ENCODE data around the gene EEIG2. TPM values are rescaled to one million over a fixed set of nuclear protein-coding genes. Genes with fewer than 3 reads are reported as not detected.
A peak's percentile ranks its signal among the peaks of the same experiment; 100 is the strongest.

Gene EEIG2
- total RNA-seq, 2 donors from 2014 or later, result 31.1 to 35.8 TPM

GRCh38 chr1:108569097-108569728 is 9.3 kb downstream of the EEIG2 start:
- DNase-seq (no peak), ATAC-seq (no peak)
- intact Hi-C loops (cut with DNase I, micrococcal nuclease), result no loop called here

GRCh38 chr1:108570128-108570527 is 10.2 kb downstream of the EEIG2 start:
- ATAC-seq (peak; percentile 89), DNase-seq (no peak)
- intact Hi-C loops (cut with DNase I, micrococcal nuclease), result no loop called here

- peak; percentile 78 for ATAC-seq
- no peak for DNase-seq
- intact Hi-C loops (cut with DNase I, micrococcal nuclease), result no loop called here
Measured at GRCh38 chr1:108570998-108571401, 11.1 kb downstream of the EEIG2 start.

GRCh38 chr1:108572182-108572581 is 12.3 kb downstream of the EEIG2 start:
- ATAC-seq (no peak), DNase-seq (no peak)
- intact Hi-C loops (cut with DNase I, micrococcal nuclease), result no loop called here

GRCh38 chr1:108573183-108573582 is 13.3 kb downstream of the EEIG2 start:
- intact Hi-C loops (cut with DNase I, micrococcal nuclease), result no loop called here
- DNase-seq (no peak), ATAC-seq (no peak)

GRCh38 chr1:108574008-108574407 is 14.1 kb downstream of the EEIG2 start:
- DNase-seq, result no peak
- intact Hi-C loops (cut with DNase I, micrococcal nuclease), result no loop called here
- no peak for ATAC-seq

- ATAC-seq, result no peak
- no peak for DNase-seq
Measured at GRCh38 chr1:108575375-108575774, 15.5 kb downstream of the EEIG2 start.

GRCh38 chr1:108583757-108584427 is 24.0 kb downstream of the EEIG2 start:
- DNase-seq (no peak), ATAC-seq (peak; percentile 37)
- intact Hi-C loops (cut with DNase I, micrococcal nuclease), result no loop called here

More at GRCh38 chr1:108575375-108575774, 15.5 kb downstream of the EEIG2 start:
- intact Hi-C loops (cut with DNase I, micrococcal nuclease), result no loop called here

GRCh38 chr1:108584428-108584856 is 24.5 kb downstream of the EEIG2 start:
- no peak for DNase-seq
- peak; percentile 89 for ATAC-seq
- intact Hi-C loops (cut with DNase I, micrococcal nuclease), result no loop called here

- DNase-seq (no peak), ATAC-seq (peak; percentile 18)
- intact Hi-C loops (cut with DNase I, micrococcal nuclease), result no loop called here
Measured at GRCh38 chr1:108585313-108585712, 25.4 kb downstream of the EEIG2 start.

GRCh38 chr1:108590441-108590840 is 30.5 kb downstream of the EEIG2 start:
- DNase-seq, result no peak
- peak; percentile 27 for ATAC-seq
- intact Hi-C loops (cut with DNase I, micrococcal nuclease), result no loop called here

GRCh38 chr1:108590957-108591356 is 31.1 kb downstream of the EEIG2 start:
- DNase-seq (no peak), ATAC-seq (no peak)
- intact Hi-C loops (cut with DNase I, micrococcal nuclease), result no loop called here

GRCh38 chr1:108591466-108591865 is 31.6 kb downstream of the EEIG2 start:
- intact Hi-C loops (cut with DNase I, micrococcal nuclease), result no loop called here
- ATAC-seq, result no peak
- no peak for DNase-seq

GRCh38 chr1:108592030-108592759 is 32.3 kb downstream of the EEIG2 start:
- intact Hi-C loops (cut with DNase I, micrococcal nuclease), result no loop called here
- ATAC-seq (peak; percentile 26), DNase-seq (no peak)

- intact Hi-C loops (cut with DNase I, micrococcal nuclease), result no loop called here
- no peak for ATAC-seq
- DNase-seq, result no peak
Measured at GRCh38 chr1:108593448-108593847, 33.5 kb downstream of the EEIG2 start.

- ATAC-seq, result peak; percentile 65
- no peak for DNase-seq
- intact Hi-C loops (cut with DNase I, micrococcal nuclease), result no loop called here
Measured at GRCh38 chr1:108595507-108595906, 35.6 kb downstream of the EEIG2 start.

- no peak for DNase-seq
- peak; percentile 48 for ATAC-seq
- intact Hi-C loops (cut with DNase I, micrococcal nuclease), result no loop called here
Measured at GRCh38 chr1:108597041-108597440, 37.1 kb downstream of the EEIG2 start.

- DNase-seq (no peak), ATAC-seq (peak; percentile 60)
- intact Hi-C loops (cut with DNase I, micrococcal nuclease), result no loop called here
Measured at GRCh38 chr1:108598340-108598739, 38.4 kb downstream of the EEIG2 start.

GRCh38 chr1:108600504-108600903 is 40.6 kb downstream of the EEIG2 start:
- DNase-seq, result no peak
- intact Hi-C loops (cut with DNase I, micrococcal nuclease), result no loop called here
- no peak for ATAC-seq

Measured in left colon (tissue), 2 donors.